H1 (cell line): Measurements from ENCODE around the gene MICALL2. TPM values are rescaled to one million over a fixed set of nuclear protein-coding genes. Genes with fewer than 3 reads are reported as not detected.
A peak's percentile ranks its signal among the peaks of the same experiment; 100 is the strongest.

Source experiments
- CTCF ChIA-PET: fragments of 300-600 bp; sonication (Branson Sonifier 250); formaldehyde crosslinking; loops from one replicate; lab custom pipeline; 2021; ENCODE audit not compliant: partially characterized antibody; lab: Charles Lee
- POLR2A ChIA-PET: fragments of 300-600 bp; sonication (Branson Sonifier 250); formaldehyde crosslinking; loops from one replicate; lab custom pipeline; 2021; ENCODE audit warnings: inconsistent platforms; ENCODE audit not compliant: partially characterized antibody; lab: Charles Lee
- DNase-seq, 2 experiments: peaks; one replicate each; pipeline versions ENCODE4 v3.0.0 to v3.0.0-alpha.2; 2010 to 2022; ENCODE audit warnings: low spot score in 2 of 2, low read depth in 1 of 2, mixed read lengths in 1 of 2
- FAIRE-seq: peaks from 2 replicates; lab custom pipeline; 2011; peaks lifted over from hg19 to GRCh38; lab: Jason Lieb, UNC
- H2AFZ ChIP-seq: 2 replicates; pipeline ENCODE4 v1.8.1; 2012; ENCODE audit warnings: low read length, inconsistent platforms
- H2AK5ac ChIP-seq: 2 replicates; pipeline ENCODE4 v1.6.1; 2013; ENCODE audit warnings: low read depth, low read length
- H2BK120ac ChIP-seq: replicated peaks from 2 replicates; pipeline ENCODE3; 2013; ENCODE audit warnings: low read depth, low read length, inconsistent platforms
- H2BK12ac ChIP-seq: 2 replicates; pipeline ENCODE4 v1.6.1; 2013; ENCODE audit warnings: low read depth, low read length
- H2BK15ac ChIP-seq: 2 replicates; pipeline ENCODE4 v1.6.1; 2013; ENCODE audit warnings: low read length
- H2BK20ac ChIP-seq: 2 replicates; pipeline ENCODE4 v1.6.1; 2013; ENCODE audit warnings: low read length
- H2BK5ac ChIP-seq: 2 replicates; pipeline ENCODE4 v1.6.1; 2013; ENCODE audit warnings: low read depth, low read length
- H3K14ac ChIP-seq: 2 replicates; pipeline ENCODE4 v1.6.1; 2013; ENCODE audit warnings: inconsistent platforms; ENCODE audit not compliant: insufficient read length
- H3K18ac ChIP-seq: 2 replicates; pipeline ENCODE4 v1.6.1; 2013; ENCODE audit warnings: low read length; ENCODE audit errors: extremely low read depth
- H3K23ac ChIP-seq: 2 replicates; pipeline ENCODE4 v1.6.1; 2013; ENCODE audit warnings: inconsistent platforms; ENCODE audit not compliant: insufficient read length
- H3K23me2 ChIP-seq: 2 replicates; pipeline ENCODE4 v1.6.1; 2013; ENCODE audit warnings: low read depth, low read length
- H3K27ac ChIP-seq: 2 replicates; pipeline ENCODE4 v1.6.1; 2011; ENCODE audit warnings: low read depth, low read length, inconsistent platforms
- H3K27me3 ChIP-seq, 4 experiments: replicated peaks in 1 of 4; 1 replicate in 1 of 4; 2 replicates in 3 of 4; pipeline versions ENCODE4 v1.6.1 to v1.8.1; 2011 to 2013; ENCODE audit warnings: low read length in 3 of 4, mild to moderate bottlenecking in 3 of 4, inconsistent platforms in 2 of 4, mixed read lengths in 2 of 4, moderate library complexity in 1 of 4; ENCODE audit not compliant: control insufficient read depth in 3 of 4, insufficient read depth in 3 of 4; ENCODE audit errors: extremely low read depth in 1 of 4
- H3K36me3 ChIP-seq, 4 experiments: 2 replicates each; pipeline versions ENCODE4 v1.6.1 to v1.8.1; 2011 to 2013; ENCODE audit warnings: mild to moderate bottlenecking in 4 of 4, low read length in 3 of 4, moderate library complexity in 2 of 4, control low read depth in 1 of 4, inconsistent platforms in 1 of 4; ENCODE audit not compliant: insufficient read depth in 4 of 4, control insufficient read depth in 2 of 4
- H3K4ac ChIP-seq: replicated peaks from 2 replicates; pipeline ENCODE3; 2013; ENCODE audit warnings: low read length, low read depth, mixed read lengths, inconsistent platforms; ENCODE audit not compliant: insufficient read length
- H3K4me1 ChIP-seq, 4 experiments: replicated peaks in 1 of 4; 1 replicate in 1 of 4; 2 replicates in 3 of 4; pipeline versions ENCODE4 v1.6.1 to v1.8.1; 2011 to 2013; ENCODE audit warnings: low read length in 3 of 4, inconsistent platforms in 2 of 4, mixed read lengths in 1 of 4; ENCODE audit not compliant: insufficient read depth in 4 of 4, control insufficient read depth in 3 of 4
- H3K4me2 ChIP-seq, 2 experiments: 2 replicates each; pipeline versions ENCODE4 v1.6.1 to v1.8.1; 2011 to 2013; ENCODE audit warnings: low read depth in 2 of 2, low read length in 2 of 2, control low read depth in 1 of 2, inconsistent platforms in 1 of 2, mild to moderate bottlenecking in 1 of 2; ENCODE audit not compliant: insufficient read depth in 1 of 2
- H3K4me3 ChIP-seq, 4 experiments: fragments of 200-600, 300-600 bp in 1 of 4; sonication (generic), shearing (Covaris generic), sonication (Bioruptor Twin) in 1 of 4; 2 replicates each; pipeline versions ENCODE4 v1.5.1 to v1.8.1; 2011 to 2016; ENCODE audit warnings: low read length in 4 of 4, low read depth in 3 of 4, control low read depth in 2 of 4, inconsistent platforms in 2 of 4, mild to moderate bottlenecking in 2 of 4, mixed read lengths in 1 of 4, moderate library complexity in 1 of 4; ENCODE audit not compliant: insufficient read depth in 2 of 4; ENCODE audit errors: extremely low read depth in 1 of 4
- H3K56ac ChIP-seq: replicated peaks from 2 replicates; pipeline ENCODE3; 2013; ENCODE audit warnings: low read depth, mild to moderate bottlenecking, mixed read lengths, low read length, inconsistent platforms; ENCODE audit not compliant: insufficient read length
- H3K79me1 ChIP-seq: 2 replicates; pipeline ENCODE4 v1.6.1; 2013; ENCODE audit warnings: low read depth, low read length, control low read depth
- H3K79me2 ChIP-seq, 2 experiments: 2 replicates each; pipeline versions ENCODE4 v1.6.1 to v1.8.1; 2012 to 2013; ENCODE audit warnings: low read length in 2 of 2, mild to moderate bottlenecking in 2 of 2, inconsistent platforms in 1 of 2; ENCODE audit not compliant: insufficient read depth in 2 of 2, control insufficient read depth in 1 of 2
- H3K9ac ChIP-seq, 4 experiments: replicated peaks in 1 of 4; 1 replicate in 1 of 4; 2 replicates in 3 of 4; pipeline versions ENCODE4 v1.6.1 to v1.8.1; 2011 to 2013; ENCODE audit warnings: low read depth in 3 of 4, low read length in 3 of 4, control low read depth in 2 of 4, mild to moderate bottlenecking in 2 of 4, moderate library complexity in 2 of 4, inconsistent platforms in 1 of 4; ENCODE audit errors: extremely low read depth in 1 of 4
- H3K9me3 ChIP-seq, 2 experiments: 2 replicates each; pipeline versions ENCODE4 v1.6.1 to v1.8.1; 2012 to 2013; ENCODE audit warnings: mild to moderate bottlenecking in 2 of 2, moderate library complexity in 2 of 2, control low read depth in 1 of 2, inconsistent platforms in 1 of 2, low read depth in 1 of 2, low read length in 1 of 2, mixed read lengths in 1 of 2; ENCODE audit not compliant: insufficient read depth in 2 of 2
- H4K20me1 ChIP-seq, 2 experiments: replicated peaks in 1 of 2; 2 replicates each; pipeline versions ENCODE3 to v1.8.1; 2011 to 2013; ENCODE audit warnings: inconsistent platforms in 2 of 2, low read length in 2 of 2, mild to moderate bottlenecking in 1 of 2; ENCODE audit not compliant: insufficient read depth in 2 of 2, control insufficient read depth in 1 of 2
- H4K5ac ChIP-seq: 2 replicates; pipeline ENCODE4 v1.6.1; 2013; ENCODE audit warnings: low read length, low read depth, mixed read lengths, inconsistent platforms; ENCODE audit not compliant: insufficient read length
- H4K8ac ChIP-seq: 2 replicates; pipeline ENCODE4 v1.8.0; 2013; ENCODE audit warnings: mild to moderate bottlenecking, moderate library complexity, low read length, inconsistent platforms; ENCODE audit not compliant: insufficient read depth; ENCODE audit errors: extremely low read depth
- H4K91ac ChIP-seq: replicated peaks from 2 replicates; pipeline ENCODE3; 2013; ENCODE audit warnings: low read length, mixed read lengths, inconsistent platforms; ENCODE audit not compliant: insufficient read length
- CREB1 ChIP-seq: IDR thresholded peaks from 2 replicates; pipeline ENCODE4 v1.6.1; 2012; ENCODE audit warnings: inconsistent platforms
- CTCF ChIP-seq, 3 experiments: IDR thresholded peaks; 1 replicate in 2 of 3; 2 replicates in 1 of 3; pipeline versions ENCODE4 v1.5.1 to v1.6.1; 2011; ENCODE audit warnings: low read length in 3 of 3, mild to moderate bottlenecking in 3 of 3, inconsistent platforms in 2 of 3, low read depth in 1 of 3, moderate library complexity in 1 of 3; ENCODE audit not compliant: insufficient read depth in 1 of 3; ENCODE audit errors: control extremely low read depth in 1 of 3
- EP300 ChIP-seq, 2 experiments: IDR thresholded peaks; 1 replicate in 1 of 2; 2 replicates in 1 of 2; pipeline ENCODE4 v1.6.1; 2011 to 2012; ENCODE audit warnings: low read depth in 2 of 2, low read length in 2 of 2, mild to moderate bottlenecking in 2 of 2, borderline replicate concordance in 1 of 2, inconsistent platforms in 1 of 2, moderate library complexity in 1 of 2
- EZH2 ChIP-seq: fragments of 200-600 bp; sonication (generic); IDR thresholded peaks from 2 replicates; pipeline ENCODE4 v1.7.1; 2012; ENCODE audit warnings: low read depth, mild to moderate bottlenecking, moderate library complexity, low read length, inconsistent platforms; ENCODE audit not compliant: severe bottlenecking
- GTF2F1 ChIP-seq: IDR thresholded peaks from 2 replicates; pipeline ENCODE4 v1.6.1; 2012; ENCODE audit warnings: low read depth, low read length, improper control_type of control experiment, borderline replicate concordance
- KDM1A ChIP-seq: fragments of 200-600, 300-600 bp; sonication (generic); IDR thresholded peaks from 2 replicates; pipeline ENCODE4 v1.7.1; 2016; ENCODE audit warnings: mild to moderate bottlenecking, low read length, borderline replicate concordance
- MAX ChIP-seq: IDR thresholded peaks from 2 replicates; pipeline ENCODE4 v1.6.1; 2012; ENCODE audit warnings: inconsistent platforms
- RFX5 ChIP-seq: IDR thresholded peaks from 2 replicates; pipeline ENCODE4 v1.6.1; 2011; ENCODE audit warnings: low read depth, low read length, improper control_type of control experiment, borderline replicate concordance
- SIN3A ChIP-seq, 2 experiments: IDR thresholded peaks in 1 of 2; conservative IDR thresholded peaks in 1 of 2; 2 replicates each; pipeline ENCODE4 v1.6.1; 2011 to 2012; ENCODE audit warnings: low read length in 2 of 2, improper control_type of control experiment in 1 of 2, low read depth in 1 of 2, mild to moderate bottlenecking in 1 of 2
- SP2 ChIP-seq: IDR thresholded peaks from 2 replicates; pipeline ENCODE4 v1.6.1; 2012; ENCODE audit warnings: mild to moderate bottlenecking, low read length, inconsistent platforms
- ZNF274 ChIP-seq: IDR thresholded peaks from 2 replicates; pipeline ENCODE4 v1.7.0; 2012; ENCODE audit warnings: low read length, borderline replicate concordance; ENCODE audit errors: extremely low read depth
- WGBS, 2 experiments: shearing (Covaris generic) in 1 of 2; methylation state at CpG; one replicate each; pipeline versions ENCODE4 v1.1.6 to v1.1.7; 2013 to 2015; ENCODE audit warnings: low lambda C conversion rate in 2 of 2, mixed read lengths in 2 of 2, inconsistent platforms in 1 of 2, low coverage in 1 of 2, missing lambda C conversion rate in 1 of 2; ENCODE audit not compliant: insufficient replicate concordance in 2 of 2, insufficient coverage in 1 of 2, insufficient read length in 1 of 2; ENCODE audit errors: extremely low coverage in 1 of 2, missing lambda C conversion rate in 1 of 2; 5-methylcytosine and 5-hydroxymethylcytosine counted together
- polyA plus RNA-seq, 7 experiments: library from polyadenylated mRNA; depleted of rRNA in 3 of 7; stranded (reverse) in 5 of 7; unstranded in 2 of 7; fragments of >200 nt in 5 of 7; fragments of 200-250 nt in 2 of 7; gene quantifications; 1 replicate in 5 of 7; 2 replicates in 1 of 7; 4 replicates in 1 of 7; pipeline versions ENCODE4 v1.2.1 to v1.2.3, GENCODE V29; 2011 to 2013; ENCODE audit warnings: missing spikeins in 2 of 7, mixed read lengths in 2 of 7
- total RNA-seq: library from RNA; stranded (reverse); fragmentation: NEBNext Ultra II Directional; extraction: Animal tissue kit (Norgen Biotek cat#: 25700); gene quantifications from 2 replicates; pipeline ENCODE4 v1.2.1, GENCODE V29; 2021

MICALL2 gene
- total and polyA plus RNA-seq, 2 of the 8 experiments (the other 6 are each of a cell fraction or from before 2014, with no cell fraction given) = 5.3 to 8.5 TPM

GRCh38 chr7:1438821-1439220 is 20.4 kb downstream of the MICALL2 start:
- H2BK5ac ChIP-seq = peak overlapping the region; percentile 12; the same call in 1 of the 2 replicates
- CTCF ChIA-PET = interaction anchor here (1.0 to 1.7 kb wide), 3 partner anchors 11 to 19 kb away, joined by 3 to 5 read pairs (median 4); no protein-coding TSS in a partner anchor
- WGBS, 2 experiments = 86% methylated on average over 8 of the region's 15 CpGs; no CpG with 5 or more reads in 1 of the 2 experiments
- H3K36me3 ChIP-seq = no peaks in the 10 kb centered on the region
- no peak overlapping the region for H3K56ac ChIP-seq
- no peak overlapping the region for H4K8ac ChIP-seq
- no peak overlapping the region for H3K27ac ChIP-seq
- no peak overlapping the region for H3K18ac ChIP-seq
- H3K4me1 ChIP-seq = no peaks in the 10 kb centered on the region
- no peak overlapping the region for H3K4ac ChIP-seq
- H3K23ac ChIP-seq = no peak overlapping the region
- H2AK5ac ChIP-seq = no peak overlapping the region
- H3K79me2 ChIP-seq = peaks cover 0 to 3% of the 10 kb centered on the region in 2 experiments; a peak in 1 of 4 replicates
- H2BK20ac ChIP-seq = no peak overlapping the region
- no peak overlapping the region for H2BK120ac ChIP-seq
- H3K79me1 ChIP-seq = no peaks in the 10 kb centered on the region
- H3K9ac ChIP-seq = no peak overlapping the region
- peaks cover 0 to 6% of the 10 kb centered on the region in 2 experiments for H4K20me1 ChIP-seq
- no peak overlapping the region for H2BK15ac ChIP-seq
- no peak overlapping the region for H3K4me2 ChIP-seq
- H4K5ac ChIP-seq = no peak overlapping the region
- no peak for DNase-seq
- no peak overlapping the region for H2AFZ ChIP-seq
- POLR2A ChIA-PET = no interaction called here
- no peak overlapping the region for H2BK12ac ChIP-seq
- H3K9me3 ChIP-seq = peaks cover 0 to 3% of the 10 kb centered on the region in 2 experiments; a peak in 1 of 4 replicates
- H3K14ac ChIP-seq = no peak overlapping the region
- no peak overlapping the region for H3K4me3 ChIP-seq
- no peaks in the 10 kb centered on the region for H3K23me2 ChIP-seq
- no peaks in the 10 kb centered on the region for H3K27me3 ChIP-seq
- H4K91ac ChIP-seq = no peak overlapping the region
- no peak for FAIRE-seq
- TF ChIP-seq SIN3A (conservative IDR thresholded peaks at IDR 0.05 in 1 of 2, IDR thresholded peaks at IDR 0.05 in 1 of 2; ENCODE audit: low read depth in 1 of 2, low read length in 2 of 2) (no peak), CREB1 (no peak), ZNF274 (no peak), CTCF (IDR thresholded peaks at IDR 0.05; ENCODE audit: control extremely low read depth in 1 of 3, insufficient read depth in 1 of 3, low read depth in 1 of 3, low read length in 3 of 3) (no peak), KDM1A (no peak), EZH2 (no peak), EP300 (IDR thresholded peaks at IDR 0.05; ENCODE audit: borderline replicate concordance in 1 of 2, low read depth in 2 of 2, low read length in 2 of 2) (no peak), GTF2F1 (no peak), SP2 (no peak), RFX5 (no peak), MAX (no peak)
